ENCODE results near the gene TNFAIP6. TPM values are rescaled to one million over a fixed set of nuclear protein-coding genes. Genes with fewer than 3 reads are reported as not detected.
"Not testable (repeated sequence)": the region's sequence is repeated elsewhere in the genome, so short reads cannot be mapped to it uniquely, and the experiment has no call there.

TNFAIP6 gene
- total and polyA plus RNA-seq, 9 donors, result 9.9 to 23.5 (median 15.4) TPM

DNA sequence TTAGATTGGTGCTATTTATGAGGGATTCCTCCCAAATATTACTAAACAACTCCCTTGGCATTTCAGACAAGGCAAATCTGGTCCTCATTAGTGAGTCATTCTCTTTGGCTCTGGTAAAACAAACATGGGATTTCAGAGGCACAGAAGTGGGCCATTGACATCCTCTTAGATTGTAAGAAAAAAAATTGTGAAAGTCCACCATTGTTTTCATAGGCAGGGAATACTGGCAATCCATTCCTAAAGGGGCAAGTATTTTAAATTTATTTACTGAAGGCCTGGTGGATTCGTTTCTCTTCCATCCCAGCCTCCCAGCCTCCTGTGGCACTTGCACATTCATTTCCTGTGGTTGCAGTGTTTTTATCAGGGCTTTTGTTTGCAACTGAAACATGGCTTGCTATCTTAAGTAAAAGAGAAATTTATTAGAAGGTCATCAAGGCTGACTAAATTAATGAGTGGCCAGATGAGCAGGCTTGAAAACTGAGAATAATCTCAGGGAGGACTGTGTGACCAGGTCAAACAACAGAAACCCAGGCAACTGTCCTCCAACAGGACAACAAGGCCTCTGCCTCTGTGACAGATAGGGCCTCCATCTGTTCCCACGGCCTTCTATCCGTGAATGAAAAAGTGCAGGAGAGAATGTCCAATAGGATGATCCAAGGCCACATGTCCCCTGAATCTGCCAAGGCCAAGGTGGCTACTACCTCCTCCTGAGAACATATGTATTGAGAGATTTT lies 23.1 kb upstream of the TNFAIP6 start:
- no CpG with 5 or more reads among the region's 3 CpGs for whole genome bisulfite sequencing (ENCODE audit: insufficient coverage)
- Histone ChIP-seq H3K27ac (ENCODE audit: low read length) (no peak overlapping the region), H3K4me1 (ENCODE audit: control insufficient read depth, insufficient read depth, low read length) (peaks cover 10% of the 10 kb centered on the region), H3K27me3 (ENCODE audit: control insufficient read depth, insufficient read depth, low read length) (no peaks in the 10 kb centered on the region), H3K4me3 (ENCODE audit: low read length) (no peak overlapping the region), H3K36me3 (ENCODE audit: control insufficient read depth, insufficient read depth, low read length) (no peaks in the 10 kb centered on the region), H3K9me3 (replicated peaks; ENCODE audit: control insufficient read depth, low read depth, low read length) (no peaks in the 10 kb centered on the region)
- DNase-seq, result peak; percentile 82

DNA sequence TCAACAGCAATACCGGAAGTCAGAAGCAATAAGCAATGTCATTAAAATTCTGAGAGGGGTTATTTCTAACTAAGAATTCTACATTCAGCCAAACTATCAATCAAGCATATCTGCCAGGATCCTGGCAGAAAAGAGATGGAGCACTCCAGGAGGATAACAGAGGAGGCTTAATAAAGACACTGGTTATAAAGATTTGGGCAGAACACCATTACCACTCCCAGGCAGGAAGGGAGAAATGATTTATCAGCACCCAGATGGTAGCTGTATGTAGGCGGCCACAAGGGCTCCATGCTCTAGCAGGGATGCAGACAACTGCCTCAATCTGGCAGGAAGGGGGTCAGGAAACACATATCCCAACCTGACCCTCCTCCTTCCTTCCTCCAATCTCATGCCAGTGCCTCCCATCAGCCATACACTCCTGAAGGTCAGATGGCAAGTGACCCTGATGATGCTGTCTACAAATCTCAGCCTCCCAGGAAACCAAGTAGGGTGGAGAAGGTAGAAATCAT lies 20.5 kb upstream of the TNFAIP6 start:
- peaks cover 10% of the 10 kb centered on the region for H3K4me1 ChIP-seq (ENCODE audit: control insufficient read depth, insufficient read depth, low read length)
- WGBS (ENCODE audit: insufficient coverage), result no CpG with 5 or more reads among the region's 2 CpGs
- no peaks in the 10 kb centered on the region for H3K27me3 ChIP-seq (ENCODE audit: control insufficient read depth, insufficient read depth, low read length)
- H3K27ac ChIP-seq (ENCODE audit: low read length), result peak overlapping the region; percentile 74
- DNase-seq, result no peak
- peaks cover 2% of the 10 kb centered on the region for H3K9me3 ChIP-seq (replicated peaks; ENCODE audit: control insufficient read depth, low read depth, low read length)
- H3K36me3 ChIP-seq (ENCODE audit: control insufficient read depth, insufficient read depth, low read length), result no peaks in the 10 kb centered on the region
- H3K4me3 ChIP-seq (ENCODE audit: low read length), result no peak overlapping the region

DNA sequence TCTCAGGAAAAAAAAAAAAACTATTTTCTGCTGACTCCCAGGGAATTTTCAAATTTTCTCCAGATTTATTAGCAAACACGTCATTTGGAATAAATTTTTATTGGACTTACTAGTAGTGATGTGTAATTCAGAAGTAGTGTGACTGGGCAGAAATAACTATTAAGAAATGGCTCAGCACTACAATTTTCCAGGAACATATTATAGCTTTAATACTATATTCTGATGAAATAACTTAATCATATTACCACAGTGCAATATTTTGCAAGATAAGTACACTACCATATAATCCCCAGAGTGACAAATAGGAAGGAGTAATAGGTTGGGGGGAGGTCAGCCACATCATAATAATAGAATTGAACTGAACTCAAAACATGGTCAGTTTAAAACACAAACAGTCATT lies 19.7 kb upstream of the TNFAIP6 start:
- peak; percentile 92 for DNase-seq
- WGBS (ENCODE audit: insufficient coverage), result no CpG with 5 or more reads among the region's 1 CpG
- H3K27ac ChIP-seq (ENCODE audit: low read length), result peak overlapping the region; percentile 83

DNA sequence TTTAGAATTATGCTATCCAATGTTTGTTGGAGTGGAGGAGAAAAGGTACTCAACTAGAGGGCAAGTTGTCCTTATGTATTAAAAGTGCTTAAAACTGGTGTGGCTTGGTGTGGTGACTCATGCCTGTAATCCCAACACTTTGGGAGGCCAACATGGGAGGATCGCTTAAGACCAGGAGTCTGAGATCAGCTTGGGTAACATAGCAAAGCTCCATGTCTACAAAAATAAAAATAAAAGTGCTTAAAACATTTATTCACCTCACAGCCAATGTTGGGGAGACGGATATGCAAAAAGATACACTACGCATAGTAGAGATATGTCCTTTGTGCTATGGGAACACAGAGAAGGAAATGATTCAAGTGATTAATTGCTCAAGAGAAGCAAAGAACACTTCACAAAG lies 19.3 kb upstream of the TNFAIP6 start:
- no peak overlapping the region for H3K4me3 ChIP-seq (ENCODE audit: low read length)
- H3K36me3 ChIP-seq (ENCODE audit: control insufficient read depth, insufficient read depth, low read length), result no peaks in the 10 kb centered on the region
- no CpG with 5 or more reads among the region's 3 CpGs for WGBS (ENCODE audit: insufficient coverage)
- peaks cover 2% of the 10 kb centered on the region for H3K9me3 ChIP-seq (replicated peaks; ENCODE audit: control insufficient read depth, low read depth, low read length)
- peak; percentile 59 for DNase-seq
- peaks cover 10% of the 10 kb centered on the region for H3K4me1 ChIP-seq (ENCODE audit: control insufficient read depth, insufficient read depth, low read length)
- H3K27ac ChIP-seq (ENCODE audit: low read length), result peak overlapping the region; percentile 83
- H3K27me3 ChIP-seq (ENCODE audit: control insufficient read depth, insufficient read depth, low read length), result no peaks in the 10 kb centered on the region

More for the DNA sequence above, 19.7 kb upstream of the TNFAIP6 start:
- no peaks in the 10 kb centered on the region for H3K36me3 ChIP-seq (ENCODE audit: control insufficient read depth, insufficient read depth, low read length)
- H3K4me1 ChIP-seq (ENCODE audit: control insufficient read depth, insufficient read depth, low read length), result peaks cover 10% of the 10 kb centered on the region
- H3K9me3 ChIP-seq (replicated peaks; ENCODE audit: control insufficient read depth, low read depth, low read length), result peaks cover 2% of the 10 kb centered on the region
- no peaks in the 10 kb centered on the region for H3K27me3 ChIP-seq (ENCODE audit: control insufficient read depth, insufficient read depth, low read length)
- H3K4me3 ChIP-seq (ENCODE audit: low read length), result no peak overlapping the region

DNA sequence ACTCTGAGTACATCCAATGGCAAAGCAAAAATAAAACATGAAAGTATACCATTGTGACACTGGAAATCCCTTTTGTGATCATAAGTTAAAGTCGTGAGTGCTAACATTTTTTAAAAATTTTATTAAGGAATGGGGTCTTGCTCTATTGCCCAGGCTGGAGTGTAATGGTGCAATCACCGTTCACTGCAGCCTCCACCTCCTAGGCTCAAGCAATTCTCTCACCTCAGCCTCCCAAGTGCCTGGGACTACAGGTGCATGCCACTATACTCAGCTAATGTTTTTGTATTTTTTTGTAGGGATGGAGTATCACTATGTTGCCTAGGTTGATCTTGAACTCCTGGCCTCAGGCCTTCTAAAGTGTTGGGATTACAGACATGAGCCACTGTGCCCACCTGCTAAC lies 14.3 kb upstream of the TNFAIP6 start:
- Histone ChIP-seq H3K9me3 (replicated peaks; ENCODE audit: control insufficient read depth, low read depth, low read length) (peaks cover 2% of the 10 kb centered on the region), H3K4me1 (ENCODE audit: control insufficient read depth, insufficient read depth, low read length) (no peaks in the 10 kb centered on the region), H3K27me3 (ENCODE audit: control insufficient read depth, insufficient read depth, low read length) (no peaks in the 10 kb centered on the region), H3K27ac (ENCODE audit: low read length) (no peak overlapping the region), H3K4me3 (ENCODE audit: low read length) (no peak overlapping the region), H3K36me3 (ENCODE audit: control insufficient read depth, insufficient read depth, low read length) (no peaks in the 10 kb centered on the region)
- no CpG with 5 or more reads among the region's 2 CpGs for WGBS (ENCODE audit: insufficient coverage)
- no peak for DNase-seq

DNA sequence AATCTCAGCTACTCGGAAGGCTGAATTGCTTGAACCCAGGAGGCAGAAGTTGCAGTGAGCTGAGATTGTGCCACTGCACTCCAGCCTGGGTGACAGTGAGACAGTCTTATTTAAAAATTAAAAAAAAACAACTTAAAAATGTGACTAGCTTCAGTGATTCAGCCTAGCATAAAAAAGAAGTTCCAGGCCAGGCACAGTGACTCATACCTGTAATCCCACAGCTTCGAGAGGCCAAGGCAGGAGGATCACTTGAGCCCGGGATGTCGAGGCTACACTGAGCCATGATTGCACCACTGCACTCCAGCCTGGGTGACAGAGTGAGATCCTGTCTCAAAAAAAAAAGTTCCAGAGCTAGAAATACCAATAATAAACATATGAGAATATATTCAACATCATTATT lies 13.2 kb upstream of the TNFAIP6 start:
- H3K27me3 ChIP-seq (ENCODE audit: control insufficient read depth, insufficient read depth, low read length); H3K36me3 ChIP-seq (ENCODE audit: control insufficient read depth, insufficient read depth, low read length); H3K4me3 ChIP-seq (ENCODE audit: low read length); H3K27ac ChIP-seq (ENCODE audit: low read length); H3K9me3 ChIP-seq (replicated peaks; ENCODE audit: control insufficient read depth, low read depth, low read length); DNase-seq; H3K4me1 ChIP-seq (ENCODE audit: control insufficient read depth, insufficient read depth, low read length): not testable (repeated sequence)
- WGBS (ENCODE audit: insufficient coverage), result 100% methylated on average over 1 of the region's 4 CpGs

DNA sequence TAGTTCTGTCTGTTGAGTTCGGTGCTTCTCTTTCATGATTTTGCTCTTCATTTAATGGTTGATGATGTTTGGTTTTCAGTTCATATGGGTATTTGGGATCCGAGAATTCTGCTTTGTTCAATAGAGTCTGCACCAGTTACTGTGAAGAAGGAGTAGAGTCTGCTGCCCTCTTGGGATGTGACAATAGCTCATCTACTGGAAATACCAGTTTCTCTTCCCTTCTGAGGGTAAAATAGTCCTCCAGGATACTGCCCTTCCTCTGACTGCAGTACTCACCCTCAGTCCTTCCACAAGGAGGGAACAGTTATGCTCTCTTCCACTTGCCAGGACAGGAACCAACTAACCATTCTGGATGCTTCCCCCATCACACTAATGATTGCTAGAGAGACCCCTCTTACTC lies 12.5 kb upstream of the TNFAIP6 start:
- Histone ChIP-seq H3K27me3 (ENCODE audit: control insufficient read depth, insufficient read depth, low read length) (no peaks in the 10 kb centered on the region), H3K4me3 (ENCODE audit: low read length) (no peak overlapping the region), H3K9me3 (replicated peaks; ENCODE audit: control insufficient read depth, low read depth, low read length) (peaks cover 2% of the 10 kb centered on the region), H3K4me1 (ENCODE audit: control insufficient read depth, insufficient read depth, low read length) (no peaks in the 10 kb centered on the region), H3K27ac (ENCODE audit: low read length) (no peak overlapping the region), H3K36me3 (ENCODE audit: control insufficient read depth, insufficient read depth, low read length) (no peaks in the 10 kb centered on the region)
- WGBS (ENCODE audit: insufficient coverage), result no CpG with 5 or more reads among the region's 2 CpGs
- DNase-seq, result no peak

DNA sequence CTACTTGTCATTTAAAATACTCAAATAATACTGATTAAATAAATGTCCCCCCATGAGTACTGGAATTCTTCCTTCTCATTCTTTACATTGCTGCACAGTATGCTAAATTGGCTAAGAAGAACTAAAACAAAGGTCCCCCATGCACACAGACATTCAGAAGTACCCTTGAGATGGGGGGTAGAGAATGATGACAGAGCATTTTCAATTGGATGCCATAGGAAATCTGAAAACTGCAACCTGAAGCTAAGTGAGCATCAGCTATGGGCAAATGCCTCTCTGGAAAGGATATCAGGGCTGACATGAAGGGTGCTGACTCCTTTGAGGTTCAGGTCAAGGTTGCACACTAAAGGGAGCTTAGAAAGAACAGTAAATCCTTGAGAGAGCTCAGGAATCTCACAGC lies 10.1 kb upstream of the TNFAIP6 start:
- no peak overlapping the region for H3K27ac ChIP-seq (ENCODE audit: low read length)
- no peaks in the 10 kb centered on the region for H3K27me3 ChIP-seq (ENCODE audit: control insufficient read depth, insufficient read depth, low read length)
- H3K9me3 ChIP-seq (replicated peaks; ENCODE audit: control insufficient read depth, low read depth, low read length), result no peaks in the 10 kb centered on the region
- H3K4me3 ChIP-seq (ENCODE audit: low read length), result no peak overlapping the region
- H3K36me3 ChIP-seq (ENCODE audit: control insufficient read depth, insufficient read depth, low read length), result no peaks in the 10 kb centered on the region
- DNase-seq, result no peak
- H3K4me1 ChIP-seq (ENCODE audit: control insufficient read depth, insufficient read depth, low read length), result no peaks in the 10 kb centered on the region

DNA sequence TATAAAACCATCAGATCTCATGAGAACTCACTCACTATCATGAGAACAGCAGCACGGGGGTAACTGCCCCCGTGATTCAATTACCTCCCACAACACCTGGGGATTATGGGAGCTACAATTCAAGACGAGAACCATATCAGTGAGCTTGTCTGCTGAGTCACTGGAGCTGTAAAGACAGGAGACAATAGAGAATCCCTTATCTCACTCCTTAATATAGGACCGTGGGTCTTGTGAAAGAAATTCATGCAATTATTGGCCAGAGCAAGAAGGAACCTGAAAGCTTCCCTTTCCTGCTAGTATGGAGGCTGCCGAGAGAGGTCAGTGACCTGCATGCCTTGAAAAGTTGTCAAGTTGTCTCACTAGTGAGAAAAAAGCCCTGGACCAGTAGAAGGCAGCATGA lies 9.5 kb upstream of the TNFAIP6 start:
- Histone ChIP-seq H3K27ac (ENCODE audit: low read length) (no peak overlapping the region), H3K4me1 (ENCODE audit: control insufficient read depth, insufficient read depth, low read length) (no peaks in the 10 kb centered on the region), H3K4me3 (ENCODE audit: low read length) (no peak overlapping the region), H3K36me3 (ENCODE audit: control insufficient read depth, insufficient read depth, low read length) (no peaks in the 10 kb centered on the region), H3K27me3 (ENCODE audit: control insufficient read depth, insufficient read depth, low read length) (no peaks in the 10 kb centered on the region), H3K9me3 (replicated peaks; ENCODE audit: control insufficient read depth, low read depth, low read length) (no peaks in the 10 kb centered on the region)
- no peak for DNase-seq
- WGBS (ENCODE audit: insufficient coverage), result 50% methylated on average over 1 of the region's 5 CpGs

DNA sequence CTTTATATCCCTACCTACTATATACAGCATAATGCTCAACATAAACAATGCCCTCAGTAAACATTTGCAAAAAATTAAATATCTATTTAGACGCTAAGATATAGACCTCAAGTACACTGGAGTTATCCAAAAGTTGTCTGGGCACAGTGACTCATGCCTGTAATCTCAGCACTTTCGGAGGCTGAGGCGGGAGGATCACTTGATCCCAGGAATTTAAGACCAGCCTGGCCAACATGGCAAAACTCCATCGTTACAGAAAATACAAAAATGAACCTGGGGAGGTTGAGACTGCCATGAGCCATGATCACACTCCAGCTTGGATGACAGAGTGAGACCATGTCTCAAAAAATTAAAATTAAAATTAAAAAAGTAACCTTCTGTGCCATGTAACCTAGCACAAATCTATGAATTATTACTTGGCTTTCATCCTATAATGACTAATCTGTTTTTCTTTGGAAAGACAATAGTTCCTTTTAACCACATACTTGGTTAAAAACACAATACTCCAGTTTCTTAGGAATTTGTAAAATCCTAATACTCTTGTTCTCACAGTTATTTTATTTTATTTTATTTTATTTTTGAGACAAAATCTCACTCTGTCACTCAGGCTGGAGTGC lies 6.7 kb upstream of the TNFAIP6 start:
- H3K4me1 ChIP-seq (ENCODE audit: control insufficient read depth, insufficient read depth, low read length), result no peaks in the 10 kb centered on the region
- H3K27me3 ChIP-seq (ENCODE audit: control insufficient read depth, insufficient read depth, low read length), result no peaks in the 10 kb centered on the region
- no peaks in the 10 kb centered on the region for H3K9me3 ChIP-seq (replicated peaks; ENCODE audit: control insufficient read depth, low read depth, low read length)
- H3K36me3 ChIP-seq (ENCODE audit: control insufficient read depth, insufficient read depth, low read length), result no peaks in the 10 kb centered on the region
- H3K27ac ChIP-seq (ENCODE audit: low read length), result no peak overlapping the region
- no peak overlapping the region for H3K4me3 ChIP-seq (ENCODE audit: low read length)
- 79% methylated on average over 4 of the region's 4 CpGs for WGBS (ENCODE audit: insufficient coverage)
- no peak for DNase-seq
